A549 (cell line): ENCODE data around the gene MTHFSD. TPM values are rescaled to one million over a fixed set of nuclear protein-coding genes. Genes with fewer than 3 reads are reported as not detected.

Experiments
- ATAC-seq, 2 experiments: fragments of 200-7000 bp in 1 of 2; fragments of >200 bp in 1 of 2; cut with Nextera tagmentation in 1 of 2; cut with Tn5 transposase in 1 of 2; 3 replicates each; pipeline versions ENCODE4 v1.8.0 to v1.9.1; 2018 to 2020; ENCODE audit warnings: mild to moderate bottlenecking in 1 of 2, moderate library complexity in 1 of 2
- CTCF ChIA-PET: fragments of 300-600 bp; sonication (Branson Sonifier 250); formaldehyde crosslinking; extraction: SDS; loops from one replicate; lab custom pipeline; 2021; ENCODE audit warnings: antibody characterized with exemption, inconsistent platforms; lab: Yijun Ruan, JAX
- POLR2A ChIA-PET: fragments of 350-600 bp; formaldehyde crosslinking; extraction: SDS; loops from one replicate; lab custom pipeline; 2021; ENCODE audit warnings: antibody characterized with exemption, inconsistent platforms; lab: Yijun Ruan, JAX
- DNase-seq, 2 experiments: peaks; one replicate each; pipeline versions ENCODE4 v3.0.0 to v3.0.0-alpha.2; 2011 to 2016; ENCODE audit warnings: low read depth in 1 of 2, low spot score in 1 of 2
- FAIRE-seq: peaks from 2 replicates; lab custom pipeline; 2011; peaks lifted over from hg19 to GRCh38; lab: Jason Lieb, UNC
- H3K27ac ChIP-seq, 2 experiments: fragments of >200 bp; sonication (Bioruptor Twin); formaldehyde crosslinking; 3 replicates each; pipeline ENCODE4 v1.5.1; 2016 to 2017
- H3K4me1 ChIP-seq: fragments of >200 bp; sonication (Bioruptor Twin); formaldehyde crosslinking; 3 replicates; pipeline ENCODE4 v1.6.1; 2016
- H3K4me2 ChIP-seq: fragments of >200 bp; sonication (Bioruptor Twin); formaldehyde crosslinking; 3 replicates; pipeline ENCODE4 v1.6.1; 2016
- H3K4me3 ChIP-seq: fragments of >200 bp; sonication (Bioruptor Twin); formaldehyde crosslinking; 3 replicates; pipeline ENCODE4 v1.5.1; 2016
- H3K9me3 ChIP-seq: fragments of >200 bp; sonication (Bioruptor Twin); formaldehyde crosslinking; 3 replicates; pipeline ENCODE4 v1.6.1; 2016
- CBX8 ChIP-seq: fragments of 200-600 bp; sonication (generic); IDR thresholded peaks from 2 replicates; pipeline ENCODE4 v1.6.1; 2016
- CTCF ChIP-seq: fragments of >200 bp; sonication (Bioruptor Twin); formaldehyde crosslinking; IDR thresholded peaks from 3 replicates; pipeline ENCODE4 v1.5.1; 2016
- E2F6 ChIP-seq: IDR thresholded peaks from 2 replicates; pipeline ENCODE4 v1.6.1; 2012; ENCODE audit warnings: low read depth, borderline replicate concordance
- FOSL2 ChIP-seq, 2 experiments: fragments of 450-650 bp in 1 of 2; fragments of >200 bp in 1 of 2; sonication (Bioruptor Twin) in 1 of 2; formaldehyde crosslinking; IDR thresholded peaks; 2 replicates each; pipeline versions ENCODE4 v1.5.0 to v1.6.1; 2016 to 2020; ENCODE audit warnings: mild to moderate bottlenecking in 1 of 2, moderate library complexity in 1 of 2
- HMGXB4 ChIP-seq: fragments of 250-450 bp; sonication (Bioruptor Pico); IDR thresholded peaks from 2 replicates; pipeline ENCODE4 v1.5.0; 2021; ENCODE audit warnings: mild to moderate bottlenecking, moderate library complexity, borderline replicate concordance
- HOXB5 ChIP-seq: fragments of 250-450 bp; sonication (Bioruptor Pico); IDR thresholded peaks from 2 replicates; pipeline ENCODE4 v1.5.0; 2020; ENCODE audit warnings: mild to moderate bottlenecking, moderate library complexity
- JUNB ChIP-seq: fragments of >200 bp; sonication (Bioruptor Twin); formaldehyde crosslinking; IDR thresholded peaks from 2 replicates; pipeline ENCODE4 v1.6.1; 2016
- PHF8 ChIP-seq: fragments of 200-600 bp; sonication (generic); IDR thresholded peaks from 2 replicates; pipeline ENCODE4 v1.6.1; 2016; ENCODE audit warnings: low read depth, mild to moderate bottlenecking, antibody characterized with exemption, moderate library complexity, borderline replicate concordance
- POLR2A ChIP-seq: IDR thresholded peaks from 2 replicates; pipeline ENCODE4 v1.6.1; 2012; ENCODE audit warnings: mild to moderate bottlenecking, low read length
- POLR2AphosphoS2 ChIP-seq: conservative IDR thresholded peaks from 2 replicates; pipeline ENCODE4 v1.6.1; 2012; ENCODE audit warnings: low read length, improper control_type of control experiment, inconsistent platforms
- RARB ChIP-seq: fragments of 250-450 bp; sonication (Bioruptor Pico); IDR thresholded peaks from 2 replicates; pipeline ENCODE4 v1.8.0; 2021; ENCODE audit warnings: mild to moderate bottlenecking, moderate library complexity
- RCOR1 ChIP-seq: fragments of 150-350 bp; IDR thresholded peaks from 2 replicates; pipeline ENCODE4 v1.6.1; 2014; ENCODE audit warnings: antibody characterized with exemption, low read length, low read depth
- REST ChIP-seq: fragments of 200-600 bp; sonication (generic); IDR thresholded peaks from 2 replicates; pipeline ENCODE4 v1.6.1; 2016; ENCODE audit warnings: antibody characterized with exemption, mild to moderate bottlenecking, moderate library complexity
- RNF2 ChIP-seq: fragments of 200-600 bp; sonication (generic); IDR thresholded peaks from 2 replicates; pipeline ENCODE4 v1.6.1; 2016; ENCODE audit warnings: low read depth, mild to moderate bottlenecking, antibody characterized with exemption, moderate library complexity, borderline replicate concordance
- SMC3 ChIP-seq: fragments of >200 bp; sonication (Bioruptor Twin); formaldehyde crosslinking; IDR thresholded peaks from 3 replicates; pipeline ENCODE4 v1.6.1; 2018; ENCODE audit warnings: inconsistent platforms
- WGBS: methylation state at CpG from one replicate; pipeline ENCODE4 v1.1.6; 2017; ENCODE audit errors: missing lambda C conversion rate; 5-methylcytosine and 5-hydroxymethylcytosine counted together
- polyA plus RNA-seq, 4 experiments: library from polyadenylated mRNA; depleted of rRNA in 3 of 4; stranded (reverse); fragments of >200 nt; fragmentation: RNase III in 1 of 4; extraction: RNeasy Plus Mini Kit Qiagen cat#74134 plus additional on column Dnase treatment in 1 of 4; gene quantifications; 2 replicates in 3 of 4; 3 replicates in 1 of 4; pipeline ENCODE4 v1.2.3, GENCODE V29; 2011 to 2017

Gene MTHFSD
- polyA plus RNA-seq, 2 of the 4 experiments (the other 2 are of a cell fraction), result 13.1 to 16.9 TPM

GRCh38 chr16:86501989-86502855 is 52.8 kb downstream of the MTHFSD start:
- FAIRE-seq, result no peak
- CTCF ChIA-PET, result interaction anchor here (1.1 to 2.7 kb wide), 4 partner anchors 9 to 681 kb away, joined by 3 to 18 read pairs (median 4); no protein-coding TSS in a partner anchor
- 25% methylated on average over 19 of the region's 19 CpGs for WGBS

GRCh38 chr16:86500708-86501510 is 54.1 kb downstream of the MTHFSD start:
- CTCF ChIA-PET, result interaction anchor here (1.1 to 2.7 kb wide), 5 partner anchors 11 to 680 kb away, joined by 3 to 18 read pairs (median 4); no protein-coding TSS in a partner anchor
- WGBS, result 2% methylated on average over 13 of the region's 13 CpGs
- Histone ChIP-seq H3K4me2 (no peak overlapping the region), H3K27ac (no peak overlapping the region), H3K4me1 (peaks cover 6% of the 10 kb centered on the region; the same call in 1 of the 3 replicates), H3K4me3 (no peak overlapping the region), H3K9me3 (no peaks in the 10 kb centered on the region)
- FAIRE-seq (no peak), DNase-seq (no peak), ATAC-seq (no peak)
- POLR2A ChIA-PET, result no interaction called here
- TF ChIP-seq HOXB5 (CRISPR knock-in tag) (no peak), REST (no peak), RARB (CRISPR knock-in tag) (no peak), SMC3 (no peak), RCOR1 (no peak), POLR2AphosphoS2 (no peak), FOSL2 (IDR thresholded peaks at IDR 0.05) (no peak), FOSL2 (CRISPR knock-in tag; IDR thresholded peaks at IDR 0.05) (no peak), CBX8 (no peak), CTCF (no peak), JUNB (no peak), POLR2A (no peak)

More at GRCh38 chr16:86501989-86502855, 52.8 kb downstream of the MTHFSD start:
- Histone ChIP-seq H3K27ac (no peak overlapping the region), H3K4me2 (no peak overlapping the region), H3K9me3 (no peaks in the 10 kb centered on the region), H3K4me3 (no peak overlapping the region), H3K4me1 (peaks cover 7% of the 10 kb centered on the region; the same call in 1 of the 3 replicates)
- no peak for TF ChIP-seq HMGXB4 (CRISPR knock-in tag)
- TF ChIP-seq PHF8, result no peak
- TF ChIP-seq E2F6, result no peak
- no peak for TF ChIP-seq RNF2
- no peak for TF ChIP-seq CTCF
- DNase-seq, result no peak
- POLR2A ChIA-PET, result no interaction called here
- ATAC-seq, result no peak
